ENCODE measurements around the gene BSPRY.

DNA sequence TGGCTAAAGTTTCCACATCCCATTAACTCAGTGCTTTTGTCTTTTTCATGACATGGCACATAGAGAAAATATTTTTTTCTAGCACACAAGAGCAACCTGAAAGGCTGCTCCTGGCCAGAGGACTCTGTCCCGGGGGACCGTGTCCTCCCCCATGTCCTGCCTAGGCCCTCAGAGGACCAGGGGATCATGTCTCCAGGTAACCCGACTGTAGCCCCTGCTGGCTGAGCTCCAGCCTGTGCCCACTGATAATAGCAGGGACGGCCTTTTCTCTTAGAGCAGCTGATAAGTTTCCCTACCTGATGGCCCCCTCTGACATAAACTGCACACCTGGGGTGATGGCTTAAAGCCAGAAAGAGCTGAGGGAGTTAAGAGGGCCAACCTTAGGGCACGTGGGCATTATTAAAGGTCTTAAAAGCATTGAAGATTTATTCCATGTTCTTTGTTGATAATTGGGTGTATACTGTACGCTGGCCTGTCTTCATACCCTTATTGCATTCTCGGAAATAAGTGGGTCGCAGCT, 21.5 kb downstream of the BSPRY start:
- TF ChIP-seq, protein P1, sequence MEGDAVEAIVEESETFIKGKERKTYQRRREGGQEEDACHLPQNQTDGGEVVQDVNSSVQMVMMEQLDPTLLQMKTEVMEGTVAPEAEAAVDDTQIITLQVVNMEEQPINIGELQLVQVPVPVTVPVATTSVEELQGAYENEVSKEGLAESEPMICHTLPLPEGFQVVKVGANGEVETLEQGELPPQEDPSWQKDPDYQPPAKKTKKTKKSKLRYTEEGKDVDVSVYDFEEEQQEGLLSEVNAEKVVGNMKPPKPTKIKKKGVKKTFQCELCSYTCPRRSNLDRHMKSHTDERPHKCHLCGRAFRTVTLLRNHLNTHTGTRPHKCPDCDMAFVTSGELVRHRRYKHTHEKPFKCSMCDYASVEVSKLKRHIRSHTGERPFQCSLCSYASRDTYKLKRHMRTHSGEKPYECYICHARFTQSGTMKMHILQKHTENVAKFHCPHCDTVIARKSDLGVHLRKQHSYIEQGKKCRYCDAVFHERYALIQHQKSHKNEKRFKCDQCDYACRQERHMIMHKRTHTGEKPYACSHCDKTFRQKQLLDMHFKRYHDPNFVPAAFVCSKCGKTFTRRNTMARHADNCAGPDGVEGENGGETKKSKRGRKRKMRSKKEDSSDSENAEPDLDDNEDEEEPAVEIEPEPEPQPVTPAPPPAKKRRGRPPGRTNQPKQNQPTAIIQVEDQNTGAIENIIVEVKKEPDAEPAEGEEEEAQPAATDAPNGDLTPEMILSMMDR (IDR thresholded peaks at IDR 0.05): no peak
- TF ChIP-seq EZH2 (IDR thresholded peaks at IDR 0.05): no peak
- no peak for TF ChIP-seq EZH2phosphoT487 (IDR thresholded peaks at IDR 0.05)

Data from neural progenitor cell (in vitro differentiated cells).